Natural killer cell (primary cell): Measurements from ENCODE around the gene SPRR4. TPM values are rescaled to one million over a fixed set of nuclear protein-coding genes. Genes with fewer than 3 reads are reported as not detected.

Experiments
- ATAC-seq, 3 donors: fragments of 150-1000 bp in 2 of 3; fragments of 200-7000 bp in 1 of 3; cut with Tn5 transposase; 1 replicate in 1 of 3; 2 replicates in 2 of 3; pipeline ENCODE4 v1.10.0; 2021; ENCODE audit warnings: mild to moderate bottlenecking in 2 of 3, moderate library complexity in 2 of 3
- DNase-seq, 2 donors: peaks; one replicate each; pipeline versions ENCODE4 v3.0.0 to v3.0.0-alpha.2; 2013 to 2021; ENCODE audit warnings: mixed read lengths in 1 of 2
- H3K27ac ChIP-seq: one replicate; pipeline ENCODE4 v1.5.1; 2013; ENCODE audit warnings: mild to moderate bottlenecking, low read length
- H3K27me3 ChIP-seq: one replicate; pipeline ENCODE4 v1.6.1; 2013; ENCODE audit warnings: low read length; ENCODE audit not compliant: control insufficient read depth, insufficient read depth
- H3K36me3 ChIP-seq: one replicate; pipeline ENCODE4 v1.6.1; 2013; ENCODE audit warnings: low read length; ENCODE audit not compliant: control insufficient read depth, insufficient read depth
- H3K4me1 ChIP-seq: one replicate; pipeline ENCODE4 v1.6.1; 2013; ENCODE audit warnings: low read length; ENCODE audit not compliant: control insufficient read depth, insufficient read depth
- H3K4me3 ChIP-seq: one replicate; pipeline ENCODE4 v1.5.1; 2013; ENCODE audit warnings: low read length
- H3K9me3 ChIP-seq: one replicate; pipeline ENCODE4 v1.6.1; 2013; ENCODE audit warnings: low read length; ENCODE audit not compliant: control insufficient read depth, insufficient read depth
- H3K27ac Mint-ChIP-seq, 2 donors: one replicate each; pipeline ENCODE4 v1.8.0; 2022; ENCODE audit warnings: mild to moderate bottlenecking in 2 of 2, mixed read lengths in 2 of 2, moderate library complexity in 1 of 2
- H3K27me3 Mint-ChIP-seq, 2 donors: one replicate each; pipeline ENCODE4 v1.8.0; 2022; ENCODE audit warnings: low read depth in 2 of 2, mixed read lengths in 2 of 2
- H3K36me3 Mint-ChIP-seq: one replicate; pipeline ENCODE4 v1.8.0; 2022; ENCODE audit warnings: mixed read lengths
- H3K4me1 Mint-ChIP-seq, 2 donors: one replicate each; pipeline ENCODE4 v1.8.0; 2022; ENCODE audit warnings: mixed read lengths in 2 of 2
- H3K4me3 Mint-ChIP-seq: one replicate; pipeline ENCODE4 v1.8.0; 2022; ENCODE audit warnings: mild to moderate bottlenecking, moderate library complexity, mixed read lengths
- H3K9me3 Mint-ChIP-seq, 2 donors: one replicate each; pipeline ENCODE4 v1.8.0; 2022; ENCODE audit warnings: mixed read lengths in 2 of 2
- WGBS: methylation state at CpG from one replicate; pipeline ENCODE4 v1.1.7; 2013; ENCODE audit warnings: missing lambda C conversion rate; ENCODE audit not compliant: insufficient coverage; 5-methylcytosine and 5-hydroxymethylcytosine counted together
- intact Hi-C: fragments of 100-400 bp; cut with micrococcal nuclease; formaldehyde crosslinking; loops from one replicate; pipeline ENCODE4 v1.14.2; 2022
- total RNA-seq, 4 donors: library from RNA; stranded (reverse); fragments of 120-200 nt in 1 of 4; gene quantifications; one replicate each; pipeline versions ENCODE4 v1.2.3 to v1.2.4, GENCODE V29; 2013 to 2022
- TF ChIP-seq, protein P1 (sequence below): fragments of 200-600 bp; IDR thresholded peaks from one replicate; pipeline ENCODE4 v1.8.0; 2022; ENCODE audit warnings: antibody characterized with exemption

The SPRR4 gene
- total RNA-seq, 3 donors from 2014 or later (not counting 1 experiment from before 2014, with no cell fraction given): not detected

DNA sequence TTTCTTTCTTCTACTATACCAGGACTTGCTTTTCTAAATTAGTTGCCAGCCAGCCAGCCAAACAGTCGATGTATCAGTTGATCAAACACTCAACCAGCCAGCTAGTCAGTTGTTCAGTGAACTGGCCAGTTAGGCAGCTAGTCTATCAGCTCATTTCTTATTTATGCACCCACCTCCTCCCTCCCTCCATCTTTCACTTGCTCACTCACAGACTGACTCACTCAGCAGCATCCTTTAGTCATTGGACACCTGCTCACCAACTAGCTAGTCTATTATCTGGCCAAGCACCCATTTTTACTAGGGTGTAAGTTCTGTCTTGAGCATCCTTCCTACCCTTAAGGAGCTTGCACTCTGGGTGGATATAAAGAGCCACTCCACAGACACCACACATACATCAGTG is 5.9 kb upstream of the SPRR4 start:
- H3K4me1 ChIP-seq: no peaks in the 10 kb centered on the region
- H3K9me3 ChIP-seq: no peaks in the 10 kb centered on the region
- DNase-seq: no peak
- WGBS: 76% methylated on average over 1 of the region's 1 CpG
- Mint-ChIP-seq H3K4me3 (no peak overlapping the region), H3K4me1 (no peaks in the 10 kb centered on the region), H3K9me3 (no peaks in the 10 kb centered on the region), H3K36me3 (no peaks in the 10 kb centered on the region), H3K27me3 (peaks cover 13 to 18% of the 10 kb centered on the region in 2 donors), H3K27ac (no peak overlapping the region)
- intact Hi-C loops: no loop called here
- H3K4me3 ChIP-seq: no peak overlapping the region
- H3K27me3 ChIP-seq: no peaks in the 10 kb centered on the region
- no peak overlapping the region for H3K27ac ChIP-seq
- TF ChIP-seq, protein P1, sequence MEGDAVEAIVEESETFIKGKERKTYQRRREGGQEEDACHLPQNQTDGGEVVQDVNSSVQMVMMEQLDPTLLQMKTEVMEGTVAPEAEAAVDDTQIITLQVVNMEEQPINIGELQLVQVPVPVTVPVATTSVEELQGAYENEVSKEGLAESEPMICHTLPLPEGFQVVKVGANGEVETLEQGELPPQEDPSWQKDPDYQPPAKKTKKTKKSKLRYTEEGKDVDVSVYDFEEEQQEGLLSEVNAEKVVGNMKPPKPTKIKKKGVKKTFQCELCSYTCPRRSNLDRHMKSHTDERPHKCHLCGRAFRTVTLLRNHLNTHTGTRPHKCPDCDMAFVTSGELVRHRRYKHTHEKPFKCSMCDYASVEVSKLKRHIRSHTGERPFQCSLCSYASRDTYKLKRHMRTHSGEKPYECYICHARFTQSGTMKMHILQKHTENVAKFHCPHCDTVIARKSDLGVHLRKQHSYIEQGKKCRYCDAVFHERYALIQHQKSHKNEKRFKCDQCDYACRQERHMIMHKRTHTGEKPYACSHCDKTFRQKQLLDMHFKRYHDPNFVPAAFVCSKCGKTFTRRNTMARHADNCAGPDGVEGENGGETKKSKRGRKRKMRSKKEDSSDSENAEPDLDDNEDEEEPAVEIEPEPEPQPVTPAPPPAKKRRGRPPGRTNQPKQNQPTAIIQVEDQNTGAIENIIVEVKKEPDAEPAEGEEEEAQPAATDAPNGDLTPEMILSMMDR: no peak
- ATAC-seq: no peak
- H3K36me3 ChIP-seq: no peaks in the 10 kb centered on the region

DNA sequence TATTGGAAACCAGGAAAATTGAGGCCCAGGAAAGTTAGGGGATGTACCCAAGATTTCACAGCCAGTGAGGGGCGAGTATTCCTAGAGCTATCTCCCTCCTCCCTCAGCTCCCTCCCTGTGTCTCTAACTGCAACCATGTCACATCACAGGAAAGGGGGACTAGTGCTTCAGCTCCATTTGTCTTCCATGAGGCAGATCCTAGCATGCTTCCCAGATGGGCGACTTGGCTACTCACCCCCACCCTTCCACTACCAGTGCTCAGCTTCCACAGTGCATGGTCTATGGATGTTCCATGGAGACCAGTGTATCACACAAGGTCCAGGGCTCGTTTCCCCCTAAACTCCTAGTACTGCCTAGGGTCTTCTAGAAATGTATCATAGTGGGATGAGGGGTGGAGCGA is 4.6 kb upstream of the SPRR4 start:
- Histone ChIP-seq H3K27me3 (no peaks in the 10 kb centered on the region), H3K27ac (no peak overlapping the region), H3K4me1 (no peaks in the 10 kb centered on the region), H3K36me3 (no peaks in the 10 kb centered on the region), H3K9me3 (no peaks in the 10 kb centered on the region), H3K4me3 (no peak overlapping the region)
- DNase-seq (no peak), ATAC-seq (no peak)
- intact Hi-C loops: no loop called here
- no peaks in the 10 kb centered on the region for H3K36me3 Mint-ChIP-seq
- TF ChIP-seq, protein P1: no peak
- no peak overlapping the region for H3K27ac Mint-ChIP-seq
- 65% methylated on average over 2 of the region's 4 CpGs for WGBS
- no peaks in the 10 kb centered on the region for H3K4me1 Mint-ChIP-seq
- H3K9me3 Mint-ChIP-seq: no peaks in the 10 kb centered on the region
- H3K27me3 Mint-ChIP-seq: peaks cover 13 to 15% of the 10 kb centered on the region in 2 donors
- no peak overlapping the region for H3K4me3 Mint-ChIP-seq

DNA sequence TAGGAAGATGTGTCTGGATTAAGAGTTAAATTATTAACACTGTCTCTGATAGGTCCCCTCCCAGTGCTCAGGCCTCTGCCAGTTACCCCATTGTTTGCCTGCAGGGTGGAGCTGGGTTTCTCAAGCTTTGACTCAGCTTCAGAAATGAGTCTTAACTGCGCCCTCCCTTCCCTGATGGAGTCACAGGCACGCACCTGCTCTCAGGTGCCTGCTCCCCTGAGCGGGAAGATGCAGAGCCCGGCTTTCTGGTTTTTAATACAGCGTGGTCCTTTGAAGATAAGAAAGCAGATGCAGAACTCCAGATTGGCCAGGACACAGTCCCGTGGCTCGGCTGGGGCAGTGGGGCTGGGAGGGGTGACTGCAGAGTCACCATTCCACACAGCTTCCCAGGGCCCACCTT is 3.2 kb upstream of the SPRR4 start:
- no peak overlapping the region for H3K27ac ChIP-seq
- peaks cover 2% of the 10 kb centered on the region for H3K27me3 ChIP-seq
- no peaks in the 10 kb centered on the region for H3K36me3 ChIP-seq
- ATAC-seq: no peak
- Mint-ChIP-seq H3K27ac (no peak overlapping the region), H3K27me3 (peaks cover 13 to 19% of the 10 kb centered on the region in 2 donors), H3K36me3 (no peaks in the 10 kb centered on the region), H3K4me1 (no peaks in the 10 kb centered on the region), H3K9me3 (no peaks in the 10 kb centered on the region), H3K4me3 (no peak overlapping the region)
- TF ChIP-seq, protein P1: no peak
- DNase-seq: no peak
- WGBS: 70% methylated on average over 7 of the region's 7 CpGs
- no peaks in the 10 kb centered on the region for H3K4me1 ChIP-seq
- no peaks in the 10 kb centered on the region for H3K9me3 ChIP-seq
- no peak overlapping the region for H3K4me3 ChIP-seq
- intact Hi-C loops: no loop called here

DNA sequence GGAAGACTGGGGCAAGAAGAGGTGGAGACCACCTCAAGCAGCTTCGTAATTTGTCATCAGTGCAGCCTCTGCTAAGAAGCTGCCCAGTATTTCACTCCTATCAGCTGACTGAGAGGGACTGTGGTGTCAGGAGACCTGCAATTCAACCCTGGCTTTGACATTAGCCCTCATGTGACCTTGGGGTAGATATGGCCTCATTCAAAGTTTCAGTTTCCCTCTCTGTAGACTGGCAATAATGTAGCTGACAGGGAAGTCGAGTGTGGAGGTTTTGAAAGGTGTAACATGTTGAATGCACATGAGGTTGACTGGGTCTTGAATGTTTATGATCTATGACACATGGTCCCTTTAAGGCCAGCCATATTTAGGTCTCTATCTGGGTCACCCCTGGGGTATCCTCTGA is 2.2 kb upstream of the SPRR4 start:
- TF ChIP-seq, protein P1: no peak

More for the DNA sequence above, 2.2 kb upstream of the SPRR4 start:
- no peak for ATAC-seq
- H3K36me3 ChIP-seq: no peaks in the 10 kb centered on the region
- H3K4me1 Mint-ChIP-seq: no peaks in the 10 kb centered on the region
- peaks cover 22 to 23% of the 10 kb centered on the region in 2 donors for H3K27me3 Mint-ChIP-seq
- H3K9me3 ChIP-seq: no peaks in the 10 kb centered on the region
- no peaks in the 10 kb centered on the region for H3K9me3 Mint-ChIP-seq
- no peak overlapping the region for H3K27ac ChIP-seq
- peaks cover 2% of the 10 kb centered on the region for H3K27me3 ChIP-seq
- no peak overlapping the region for H3K4me3 Mint-ChIP-seq
- H3K27ac Mint-ChIP-seq: no peak overlapping the region
- intact Hi-C loops: no loop called here
- H3K4me1 ChIP-seq: no peaks in the 10 kb centered on the region
- DNase-seq: no peak
- no peaks in the 10 kb centered on the region for H3K36me3 Mint-ChIP-seq
- WGBS: 54% methylated on average over 2 of the region's 2 CpGs
- no peak overlapping the region for H3K4me3 ChIP-seq
